ENCODE data around the gene CTNNA1. TPM values are rescaled to one million over a fixed set of nuclear protein-coding genes. Genes with fewer than 3 reads are reported as not detected.

Gene CTNNA1
- total RNA-seq, 4 donors from 2014 or later = 256 to 405 (median 341) TPM

- peak overlapping the region in 2 of 3 donors; percentile 20 to 40 for H3K27ac ChIP-seq
- no peak for DNase-seq
- no peak overlapping the region for H3K4me3 ChIP-seq (replicated peaks in 1 of 3)
- H3K36me3 ChIP-seq = no peaks in the 10 kb centered on the region
- TF ChIP-seq POLR2A (IDR thresholded peaks at IDR 0.05) (no peak), CTCF (IDR thresholded peaks at IDR 0.05) (no peak)
- 48 to 58% methylated on average over 6 of the region's 6 CpGs for WGBS, 2 donors
- H3K9me3 ChIP-seq = no peaks in the 10 kb centered on the region
- H3K4me1 ChIP-seq = peaks cover 46 to 61% of the 10 kb centered on the region in 2 donors
- no peaks in the 10 kb centered on the region for H3K27me3 ChIP-seq
- intact Hi-C loops (cut with DNase I) = no loop called here
These were observed 91.7 kb downstream of the CTNNA1 start for GRCh38 chr5:138844812-138845513.

- H3K4me3 ChIP-seq (replicated peaks in 1 of 3) = no peak overlapping the region
- peaks cover 28 to 47% of the 10 kb centered on the region in 2 donors for H3K4me1 ChIP-seq
- no peaks in the 10 kb centered on the region for H3K36me3 ChIP-seq
- no peaks in the 10 kb centered on the region for H3K27me3 ChIP-seq
- H3K27ac ChIP-seq = no peak overlapping the region
- DNase-seq = no peak
- no peaks in the 10 kb centered on the region for H3K9me3 ChIP-seq
- TF ChIP-seq CTCF (IDR thresholded peaks at IDR 0.05) = no peak
- no peak for TF ChIP-seq POLR2A (IDR thresholded peaks at IDR 0.05)
- 40 to 56% methylated on average over 3 of the region's 3 CpGs for WGBS, 2 donors
- intact Hi-C loops (cut with DNase I) = no loop called here
These were observed 96.2 kb downstream of the CTNNA1 start for GRCh38 chr5:138849439-138849838.

- H3K27ac ChIP-seq = no peak overlapping the region
- H3K36me3 ChIP-seq = no peaks in the 10 kb centered on the region
- intact Hi-C loops (cut with DNase I) = no loop called here
- H3K4me1 ChIP-seq = peaks cover 24 to 43% of the 10 kb centered on the region in 2 donors
- WGBS, 2 donors = 85 to 89% methylated on average over 1 of the region's 1 CpG
- no peak overlapping the region for H3K4me3 ChIP-seq (replicated peaks in 1 of 3)
- DNase-seq = no peak
- no peaks in the 10 kb centered on the region for H3K9me3 ChIP-seq
- no peak for TF ChIP-seq CTCF (IDR thresholded peaks at IDR 0.05)
- no peak for TF ChIP-seq POLR2A (IDR thresholded peaks at IDR 0.05)
- no peaks in the 10 kb centered on the region for H3K27me3 ChIP-seq
These were observed 96.7 kb downstream of the CTNNA1 start for GRCh38 chr5:138849882-138850281.

GRCh38 chr5:138850865-138851435 is 97.7 kb downstream of the CTNNA1 start:
- intact Hi-C loops (cut with DNase I) = no loop called here
- Histone ChIP-seq H3K27ac (no peak overlapping the region), H3K4me3 (replicated peaks in 1 of 3) (no peak overlapping the region), H3K36me3 (no peaks in the 10 kb centered on the region), H3K9me3 (no peaks in the 10 kb centered on the region), H3K4me1 (peaks cover 18 to 36% of the 10 kb centered on the region in 2 donors), H3K27me3 (no peaks in the 10 kb centered on the region)
- TF ChIP-seq CTCF (IDR thresholded peaks at IDR 0.05) = no peak
- DNase-seq = no peak
- WGBS, 2 donors = 54 to 58% methylated on average over 2 of the region's 2 CpGs

- Histone ChIP-seq H3K27ac (no peak overlapping the region), H3K36me3 (no peaks in the 10 kb centered on the region), H3K4me3 (replicated peaks in 1 of 3) (no peak overlapping the region), H3K27me3 (no peaks in the 10 kb centered on the region), H3K9me3 (no peaks in the 10 kb centered on the region), H3K4me1 (peaks cover 9 to 23% of the 10 kb centered on the region in 2 donors)
- no peak for DNase-seq
- WGBS, 2 donors = 82 to 84% methylated on average over 9 of the region's 9 CpGs
- intact Hi-C loops (cut with DNase I) = no loop called here
- no peak for TF ChIP-seq POLR2A (IDR thresholded peaks at IDR 0.05)
- no peak for TF ChIP-seq CTCF (IDR thresholded peaks at IDR 0.05)
These were observed 99.9 kb downstream of the CTNNA1 start for GRCh38 chr5:138853132-138853531.

Data from thyroid gland (tissue), 4 donors.